ENCODE results near the gene ELMOD1. TPM values are rescaled to one million over a fixed set of nuclear protein-coding genes. Genes with fewer than 3 reads are reported as not detected.
A peak's percentile ranks its signal among the peaks of the same experiment; 100 is the strongest.

The ELMOD1 gene
- total and polyA plus RNA-seq, 2 donors (not counting 1 experiment from before 2014, with no cell fraction given), result not detected

- peaks cover 0 to 5% (median 5%) of the 10 kb centered on the region in 3 donors for H3K9me3 ChIP-seq (ENCODE audit: control extremely low read depth in 1 of 3, control insufficient read depth in 2 of 3, insufficient read depth in 1 of 3, low read length in 2 of 3)
- peaks cover 25 to 28% of the 10 kb centered on the region in 2 donors for H3K4me1 ChIP-seq (ENCODE audit: control insufficient read depth in 2 of 2, insufficient read depth in 2 of 2, low read length in 2 of 2)
- H3K36me3 ChIP-seq (replicated peaks in 1 of 2; ENCODE audit: control extremely low read depth in 1 of 2, control insufficient read depth in 1 of 2, extremely low read depth in 1 of 2, insufficient read depth in 2 of 2, low read length in 1 of 2), result no peaks in the 10 kb centered on the region
- WGBS (ENCODE audit: insufficient coverage), result 48% methylated on average over 2 of the region's 5 CpGs
- no peak overlapping the region for H3K4me3 ChIP-seq (ENCODE audit: control extremely low read depth in 1 of 5, extremely low read depth in 1 of 5, insufficient read depth in 1 of 5, low read depth in 2 of 5, low read length in 4 of 5)
- peaks cover 27% of the 10 kb centered on the region for H3K4me1 Mint-ChIP-seq
- no peak overlapping the region for H3K4me2 ChIP-seq (replicated peaks; ENCODE audit: low read depth, low read length, poor library complexity, severe bottlenecking)
- no peak overlapping the region for H3K27ac Mint-ChIP-seq
- ATAC-seq (ENCODE audit: low read depth) (no peak), DNase-seq (no peak)
- TF ChIP-seq CTCF (IDR thresholded peaks at IDR 0.05), result no peak
- peaks cover 0 to 66% (median 56%) of the 10 kb centered on the region in 4 experiments for H3K27me3 ChIP-seq (replicated peaks in 1 of 4; ENCODE audit: control extremely low read depth in 1 of 4, control insufficient read depth in 3 of 4, insufficient read depth in 4 of 4, low read length in 3 of 4)
- no peak overlapping the region for H3K27ac ChIP-seq (ENCODE audit: low read length in 2 of 2)
- H3K4me3 Mint-ChIP-seq, result peak overlapping the region; percentile 88
- H4K20me1 ChIP-seq (ENCODE audit: control insufficient read depth, insufficient read depth, low read length, poor library complexity, severe bottlenecking), result no peaks in the 10 kb centered on the region
- intact Hi-C loops (cut with micrococcal nuclease), result no loop called here
- H2AFZ ChIP-seq (ENCODE audit: insufficient read depth, low read depth, low read length, poor library complexity, severe bottlenecking), result no peak overlapping the region
- H3K79me2 ChIP-seq (ENCODE audit: control insufficient read depth, insufficient read depth, low read length), result no peaks in the 10 kb centered on the region
- H3K9me3 Mint-ChIP-seq (ENCODE audit: insufficient read depth), result no peaks in the 10 kb centered on the region
- CTCF ChIA-PET, result interaction anchor here (1.1 kb wide), 1 partner anchor 30 kb away, joined by 3 read pairs; no protein-coding TSS in a partner anchor
- H3K9ac ChIP-seq (ENCODE audit: low read length), result no peak overlapping the region
- peaks cover 77% of the 10 kb centered on the region for H3K27me3 Mint-ChIP-seq
- POLR2A ChIA-PET, result no interaction called here
Measured at GRCh38 chr11:107592813-107593212, 1.9 kb downstream of the ELMOD1 start.

GRCh38 chr11:107593951-107594350 is 3.0 kb downstream of the ELMOD1 start:
- Histone ChIP-seq H3K4me1 (ENCODE audit: control insufficient read depth in 2 of 2, insufficient read depth in 2 of 2, low read length in 2 of 2) (peaks cover 25 to 28% of the 10 kb centered on the region in 2 donors), H3K9me3 (ENCODE audit: control extremely low read depth in 1 of 3, control insufficient read depth in 2 of 3, insufficient read depth in 1 of 3, low read length in 2 of 3) (peaks cover 0 to 5% (median 2%) of the 10 kb centered on the region in 3 donors), H3K9ac (ENCODE audit: low read length) (no peak overlapping the region), H4K20me1 (ENCODE audit: control insufficient read depth, insufficient read depth, low read length, poor library complexity, severe bottlenecking) (no peaks in the 10 kb centered on the region), H3K4me2 (replicated peaks; ENCODE audit: low read depth, low read length, poor library complexity, severe bottlenecking) (no peak overlapping the region), H3K27me3 (replicated peaks in 1 of 4; ENCODE audit: control extremely low read depth in 1 of 4, control insufficient read depth in 3 of 4, insufficient read depth in 4 of 4, low read length in 3 of 4) (peaks cover 0 to 59% (median 54%) of the 10 kb centered on the region in 4 experiments), H2AFZ (ENCODE audit: insufficient read depth, low read depth, low read length, poor library complexity, severe bottlenecking) (no peak overlapping the region), H3K4me3 (ENCODE audit: control extremely low read depth in 1 of 5, extremely low read depth in 1 of 5, insufficient read depth in 1 of 5, low read depth in 2 of 5, low read length in 4 of 5) (no peak overlapping the region), H3K27ac (ENCODE audit: low read length in 2 of 2) (no peak overlapping the region), H3K79me2 (ENCODE audit: control insufficient read depth, insufficient read depth, low read length) (no peaks in the 10 kb centered on the region), H3K36me3 (replicated peaks in 1 of 2; ENCODE audit: control extremely low read depth in 1 of 2, control insufficient read depth in 1 of 2, extremely low read depth in 1 of 2, insufficient read depth in 2 of 2, low read length in 1 of 2) (no peaks in the 10 kb centered on the region)
- ChIA-PET POLR2A (no interaction called here), CTCF (interaction anchor here (1.5 kb wide), 1 partner anchor 45 kb away, joined by 4 read pairs; no protein-coding TSS in a partner anchor)
- peaks cover 27% of the 10 kb centered on the region for H3K4me1 Mint-ChIP-seq
- no peak for DNase-seq
- TF ChIP-seq CTCF (IDR thresholded peaks at IDR 0.05), result no peak
- TF ChIP-seq EZH2 (IDR thresholded peaks at IDR 0.05; ENCODE audit: borderline replicate concordance, insufficient read depth, low read depth, low read length, poor library complexity, severe bottlenecking), result no peak
- H3K4me3 Mint-ChIP-seq, result no peak overlapping the region
- WGBS (ENCODE audit: insufficient coverage), result 34% methylated on average over 4 of the region's 4 CpGs
- intact Hi-C loops (cut with micrococcal nuclease), result no loop called here
- H3K9me3 Mint-ChIP-seq (ENCODE audit: insufficient read depth), result no peaks in the 10 kb centered on the region
- no peak overlapping the region for H3K27ac Mint-ChIP-seq
- peaks cover 77% of the 10 kb centered on the region for H3K27me3 Mint-ChIP-seq
- no peak for ATAC-seq (ENCODE audit: low read depth)
